DOHH2 (cell line): ENCODE measurements around the gene ZMIZ2.
"Not testable (repeated sequence)": the region's sequence is repeated elsewhere in the genome, so short reads cannot be mapped to it uniquely, and the experiment has no call there.

Experiments used
- H3F3A ChIP-seq: fragments of 200-600 bp; sonication (generic), shearing (Covaris generic); 2 replicates; pipeline ENCODE4 v1.6.0; 2016; ENCODE audit warnings: antibody characterized with exemption, mild to moderate bottlenecking; ENCODE audit not compliant: control insufficient read depth, insufficient read depth
- H3K27ac ChIP-seq: fragments of 200-600 bp; sonication (generic); 2 replicates; pipeline ENCODE4 v1.5.1; 2014; ENCODE audit warnings: low read depth, mild to moderate bottlenecking, low read length, moderate library complexity
- H3K27me3 ChIP-seq: fragments of 200-600 bp; sonication (generic); 2 replicates; pipeline ENCODE4 v1.6.1; 2014; ENCODE audit warnings: mild to moderate bottlenecking, low read length, mixed read lengths; ENCODE audit not compliant: control insufficient read depth
- H3K36me3 ChIP-seq: fragments of 200-600 bp; sonication (generic); 2 replicates; pipeline ENCODE4 v1.6.1; 2014; ENCODE audit warnings: mild to moderate bottlenecking, low read length, moderate library complexity, mixed read lengths; ENCODE audit not compliant: control insufficient read depth
- H3K4me1 ChIP-seq: fragments of 200-600 bp; sonication (generic); 2 replicates; pipeline ENCODE4 v1.6.1; 2014; ENCODE audit warnings: mild to moderate bottlenecking, low read length, mixed read lengths; ENCODE audit not compliant: control insufficient read depth
- H3K4me2 ChIP-seq: fragments of 200-600 bp; sonication (generic); 2 replicates; pipeline ENCODE4 v1.6.0; 2014; ENCODE audit warnings: mild to moderate bottlenecking, low read length, moderate library complexity
- H3K4me3 ChIP-seq: fragments of 200-600 bp; sonication (generic); 2 replicates; pipeline ENCODE4 v1.5.1; 2014; ENCODE audit warnings: mild to moderate bottlenecking, low read length, mixed read lengths
- H3K79me2 ChIP-seq: fragments of 200-600 bp; sonication (generic); 2 replicates; pipeline ENCODE4 v1.6.1; 2014; ENCODE audit warnings: mild to moderate bottlenecking, low read length, mixed read lengths; ENCODE audit not compliant: control insufficient read depth
- H3K9me2 ChIP-seq: fragments of 200-600 bp; sonication (generic); replicated peaks from 2 replicates; pipeline ENCODE4 v1.6.1; 2014; ENCODE audit warnings: mild to moderate bottlenecking, low read length, mixed read lengths; ENCODE audit not compliant: control insufficient read depth
- H3K9me3 ChIP-seq: fragments of 200-600 bp; sonication (generic); 2 replicates; pipeline ENCODE4 v1.6.1; 2014; ENCODE audit warnings: antibody characterized with exemption, low read length, mixed read lengths; ENCODE audit not compliant: control insufficient read depth, insufficient read depth
- H4K20me1 ChIP-seq: fragments of 200-600 bp; sonication (generic); 2 replicates; pipeline ENCODE4 v1.6.0; 2014; ENCODE audit warnings: low read depth, mild to moderate bottlenecking, antibody characterized with exemption, low read length, moderate library complexity; ENCODE audit not compliant: control insufficient read depth, insufficient read depth
- EZH2phosphoT487 ChIP-seq: fragments of 200-600 bp; sonication (generic); IDR thresholded peaks from 2 replicates; pipeline ENCODE4 v1.6.1; 2017; ENCODE audit warnings: borderline replicate concordance, mild to moderate bottlenecking, antibody characterized with exemption, low read length, moderate library complexity, mixed read lengths
- TF ChIP-seq, protein P1 (sequence below): fragments of 200-600 bp; sonication (generic); IDR thresholded peaks from one replicate; pipeline ENCODE4 v1.5.1; 2014; ENCODE audit warnings: antibody characterized with exemption, mild to moderate bottlenecking, low read depth, low read length; ENCODE audit not compliant: poor library complexity, severe bottlenecking

ZMIZ2 gene

DNA sequence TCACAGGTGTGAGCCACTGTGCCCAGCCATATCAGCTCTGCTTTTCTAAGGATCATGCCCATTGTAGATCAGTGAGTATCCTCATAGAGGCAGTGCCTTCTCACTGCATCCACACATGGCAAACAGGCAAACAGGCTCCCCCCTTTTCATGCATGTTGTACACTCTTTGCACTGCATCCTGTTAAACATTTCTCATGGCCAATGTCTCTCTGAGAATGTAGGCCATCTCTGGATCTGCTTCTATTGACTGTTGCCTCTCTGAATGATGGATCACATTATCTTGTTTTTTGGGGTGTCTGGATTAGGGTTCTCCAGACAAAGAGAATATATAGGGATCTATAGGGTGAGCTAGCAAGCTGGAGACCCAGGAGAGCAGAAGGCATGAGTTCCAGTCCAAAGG, 34.8 kb downstream of the ZMIZ2 start:
- TF ChIP-seq EZH2phosphoT487 = no peak
- TF ChIP-seq, protein P1, sequence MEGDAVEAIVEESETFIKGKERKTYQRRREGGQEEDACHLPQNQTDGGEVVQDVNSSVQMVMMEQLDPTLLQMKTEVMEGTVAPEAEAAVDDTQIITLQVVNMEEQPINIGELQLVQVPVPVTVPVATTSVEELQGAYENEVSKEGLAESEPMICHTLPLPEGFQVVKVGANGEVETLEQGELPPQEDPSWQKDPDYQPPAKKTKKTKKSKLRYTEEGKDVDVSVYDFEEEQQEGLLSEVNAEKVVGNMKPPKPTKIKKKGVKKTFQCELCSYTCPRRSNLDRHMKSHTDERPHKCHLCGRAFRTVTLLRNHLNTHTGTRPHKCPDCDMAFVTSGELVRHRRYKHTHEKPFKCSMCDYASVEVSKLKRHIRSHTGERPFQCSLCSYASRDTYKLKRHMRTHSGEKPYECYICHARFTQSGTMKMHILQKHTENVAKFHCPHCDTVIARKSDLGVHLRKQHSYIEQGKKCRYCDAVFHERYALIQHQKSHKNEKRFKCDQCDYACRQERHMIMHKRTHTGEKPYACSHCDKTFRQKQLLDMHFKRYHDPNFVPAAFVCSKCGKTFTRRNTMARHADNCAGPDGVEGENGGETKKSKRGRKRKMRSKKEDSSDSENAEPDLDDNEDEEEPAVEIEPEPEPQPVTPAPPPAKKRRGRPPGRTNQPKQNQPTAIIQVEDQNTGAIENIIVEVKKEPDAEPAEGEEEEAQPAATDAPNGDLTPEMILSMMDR = no peak
- Histone ChIP-seq H3K9me2 (no peaks in the 10 kb centered on the region), H3K4me1 (peaks cover 9% of the 10 kb centered on the region), H3K4me2 (no peak overlapping the region), H4K20me1 (no peaks in the 10 kb centered on the region), H3K27me3 (no peaks in the 10 kb centered on the region), H3K4me3 (no peak overlapping the region), H3K9me3 (peaks cover 3% of the 10 kb centered on the region; the same call in 1 of the 2 replicates), H3F3A (no peaks in the 10 kb centered on the region), H3K79me2 (no peaks in the 10 kb centered on the region), H3K36me3 (no peaks in the 10 kb centered on the region), H3K27ac (no peak overlapping the region)

- Histone ChIP-seq H3K36me3 (no peaks in the 10 kb centered on the region), H3K9me3 (peaks cover 3% of the 10 kb centered on the region; the same call in 1 of the 2 replicates), H3K4me2 (no peak overlapping the region), H3F3A (no peaks in the 10 kb centered on the region), H4K20me1 (no peaks in the 10 kb centered on the region), H3K79me2 (no peaks in the 10 kb centered on the region), H3K27me3 (no peaks in the 10 kb centered on the region), H3K27ac (no peak overlapping the region), H3K4me1 (peaks cover 9% of the 10 kb centered on the region), H3K9me2 (no peaks in the 10 kb centered on the region), H3K4me3 (no peak overlapping the region)
- TF ChIP-seq, protein P1 = no peak
- TF ChIP-seq EZH2phosphoT487 = no peak
Observed at GRCh38 chr7:44784364-44784763, 35.7 kb downstream of the ZMIZ2 start.

GRCh38 chr7:44785218-44785617, 36.6 kb downstream of the ZMIZ2 start:
- H3K79me2 ChIP-seq, H3K27ac ChIP-seq, H3K27me3 ChIP-seq, H3K9me3 ChIP-seq, H4K20me1 ChIP-seq, H3K4me1 ChIP-seq, H3K36me3 ChIP-seq, H3F3A ChIP-seq, H3K4me3 ChIP-seq, H3K4me2 ChIP-seq, H3K9me2 ChIP-seq: not testable (repeated sequence)

DNA sequence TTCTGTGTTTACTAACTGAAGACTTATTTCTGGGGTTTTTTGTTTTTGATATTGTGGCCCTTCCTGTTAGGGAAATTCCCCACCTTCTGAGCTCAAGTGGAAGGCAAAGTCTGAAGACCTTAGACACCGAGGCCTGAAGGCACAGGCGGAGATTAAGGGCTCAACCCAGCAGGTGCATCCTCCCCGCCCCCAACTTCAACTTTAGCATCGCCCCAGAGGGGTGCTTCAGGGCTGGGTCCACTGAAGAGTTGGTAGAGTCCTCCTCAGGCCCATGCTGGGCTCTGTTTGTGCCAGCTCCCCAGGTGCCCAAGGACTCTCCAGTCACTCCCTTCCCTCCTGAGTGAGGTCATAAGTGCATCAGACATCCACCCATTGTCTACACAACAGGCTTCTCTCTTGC, 38.4 kb downstream of the ZMIZ2 start:
- peaks cover 3% of the 10 kb centered on the region; the same call in 1 of the 2 replicates for H3K9me3 ChIP-seq
- H3K4me2 ChIP-seq = peak overlapping the region; percentile 28
- no peak for TF ChIP-seq EZH2phosphoT487
- TF ChIP-seq, protein P1 = no peak
- no peak overlapping the region for H3K4me3 ChIP-seq
- no peaks in the 10 kb centered on the region for H3K9me2 ChIP-seq
- no peak overlapping the region for H3K27ac ChIP-seq
- peaks cover 13% of the 10 kb centered on the region for H3F3A ChIP-seq
- H3K27me3 ChIP-seq = no peaks in the 10 kb centered on the region
- H4K20me1 ChIP-seq = no peaks in the 10 kb centered on the region
- no peaks in the 10 kb centered on the region for H3K79me2 ChIP-seq
- H3K36me3 ChIP-seq = no peaks in the 10 kb centered on the region
- H3K4me1 ChIP-seq = peaks cover 9% of the 10 kb centered on the region
